GM12874 (cell line): ENCODE measurements around the gene G6PC2.

Experiments
- TF ChIP-seq, protein P1 (sequence below): IDR thresholded peaks from 2 replicates; pipeline ENCODE4 v1.5.1; 2011; ENCODE audit warnings: low read depth, mild to moderate bottlenecking, control low read depth, low read length, moderate library complexity; ENCODE audit not compliant: insufficient read depth

G6PC2 gene

DNA sequence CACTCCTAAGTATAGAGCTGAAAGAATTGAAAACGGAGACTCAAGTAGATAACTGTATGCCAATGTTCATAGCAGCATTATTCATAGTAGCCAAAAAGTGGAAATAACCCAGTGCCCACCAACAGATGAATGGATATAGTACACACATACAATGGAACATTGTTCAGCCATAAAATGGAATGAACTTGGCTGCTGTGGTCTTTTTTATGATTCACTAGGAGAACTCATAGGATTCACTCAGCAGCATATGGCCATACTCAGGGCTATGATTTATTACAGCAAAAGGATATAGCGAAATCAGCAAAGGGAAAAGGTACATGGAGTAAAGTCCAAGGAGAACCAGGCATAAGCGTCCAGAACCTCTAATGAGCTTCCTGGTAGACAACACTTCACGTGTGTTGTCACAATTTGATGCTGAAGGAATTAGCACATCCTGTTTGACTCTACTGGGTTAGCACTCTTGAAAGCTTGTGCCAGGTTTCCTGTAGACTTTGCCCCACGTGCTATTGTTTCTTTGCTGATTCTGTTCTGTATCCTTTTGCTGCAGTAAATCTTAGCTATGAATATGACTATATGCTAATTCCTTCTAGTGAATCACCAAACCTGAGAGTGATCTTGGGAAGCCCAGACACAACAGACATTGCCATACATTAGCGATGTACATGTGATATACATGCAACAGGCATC lies 26.6 kb upstream of the G6PC2 start:
- TF ChIP-seq, protein P1, sequence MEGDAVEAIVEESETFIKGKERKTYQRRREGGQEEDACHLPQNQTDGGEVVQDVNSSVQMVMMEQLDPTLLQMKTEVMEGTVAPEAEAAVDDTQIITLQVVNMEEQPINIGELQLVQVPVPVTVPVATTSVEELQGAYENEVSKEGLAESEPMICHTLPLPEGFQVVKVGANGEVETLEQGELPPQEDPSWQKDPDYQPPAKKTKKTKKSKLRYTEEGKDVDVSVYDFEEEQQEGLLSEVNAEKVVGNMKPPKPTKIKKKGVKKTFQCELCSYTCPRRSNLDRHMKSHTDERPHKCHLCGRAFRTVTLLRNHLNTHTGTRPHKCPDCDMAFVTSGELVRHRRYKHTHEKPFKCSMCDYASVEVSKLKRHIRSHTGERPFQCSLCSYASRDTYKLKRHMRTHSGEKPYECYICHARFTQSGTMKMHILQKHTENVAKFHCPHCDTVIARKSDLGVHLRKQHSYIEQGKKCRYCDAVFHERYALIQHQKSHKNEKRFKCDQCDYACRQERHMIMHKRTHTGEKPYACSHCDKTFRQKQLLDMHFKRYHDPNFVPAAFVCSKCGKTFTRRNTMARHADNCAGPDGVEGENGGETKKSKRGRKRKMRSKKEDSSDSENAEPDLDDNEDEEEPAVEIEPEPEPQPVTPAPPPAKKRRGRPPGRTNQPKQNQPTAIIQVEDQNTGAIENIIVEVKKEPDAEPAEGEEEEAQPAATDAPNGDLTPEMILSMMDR, result no peak

DNA sequence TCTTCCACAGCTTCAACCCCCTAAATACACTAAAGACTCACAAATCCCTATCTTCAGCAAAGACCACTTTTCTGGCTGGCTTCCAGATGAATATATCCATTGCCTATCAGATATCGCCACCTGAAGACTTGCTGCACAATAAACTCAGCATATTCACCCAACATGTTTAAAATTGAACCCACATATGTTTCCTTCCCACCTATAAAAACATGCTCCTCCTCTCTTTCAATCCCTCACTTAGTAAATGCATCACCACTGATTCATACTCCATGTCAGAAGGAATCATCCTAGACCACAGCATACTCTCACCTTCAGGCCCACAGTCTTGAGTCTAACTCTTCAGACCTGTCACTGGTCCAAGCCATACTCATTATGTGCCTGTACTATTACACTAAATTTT lies 16.1 kb upstream of the G6PC2 start:
- TF ChIP-seq, protein P1, result no peak

DNA sequence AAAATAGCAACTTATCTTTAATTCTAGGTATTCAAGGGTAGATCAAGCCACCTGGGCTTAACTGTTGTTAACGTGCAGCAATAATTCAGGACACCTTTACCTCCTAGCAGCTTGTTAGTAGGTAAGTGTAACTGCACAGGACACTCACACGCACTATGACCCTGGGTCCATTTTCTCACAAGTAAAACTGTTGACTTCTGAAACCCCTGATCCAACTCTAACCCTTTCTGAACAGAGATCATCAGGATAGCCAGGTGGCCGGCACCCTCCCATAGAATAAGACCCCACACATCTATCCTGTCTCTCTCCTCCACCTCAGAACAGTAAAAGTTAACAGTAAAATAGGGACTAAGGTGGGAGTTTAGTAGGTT lies 11.5 kb upstream of the G6PC2 start:
- TF ChIP-seq, protein P1, result no peak

DNA sequence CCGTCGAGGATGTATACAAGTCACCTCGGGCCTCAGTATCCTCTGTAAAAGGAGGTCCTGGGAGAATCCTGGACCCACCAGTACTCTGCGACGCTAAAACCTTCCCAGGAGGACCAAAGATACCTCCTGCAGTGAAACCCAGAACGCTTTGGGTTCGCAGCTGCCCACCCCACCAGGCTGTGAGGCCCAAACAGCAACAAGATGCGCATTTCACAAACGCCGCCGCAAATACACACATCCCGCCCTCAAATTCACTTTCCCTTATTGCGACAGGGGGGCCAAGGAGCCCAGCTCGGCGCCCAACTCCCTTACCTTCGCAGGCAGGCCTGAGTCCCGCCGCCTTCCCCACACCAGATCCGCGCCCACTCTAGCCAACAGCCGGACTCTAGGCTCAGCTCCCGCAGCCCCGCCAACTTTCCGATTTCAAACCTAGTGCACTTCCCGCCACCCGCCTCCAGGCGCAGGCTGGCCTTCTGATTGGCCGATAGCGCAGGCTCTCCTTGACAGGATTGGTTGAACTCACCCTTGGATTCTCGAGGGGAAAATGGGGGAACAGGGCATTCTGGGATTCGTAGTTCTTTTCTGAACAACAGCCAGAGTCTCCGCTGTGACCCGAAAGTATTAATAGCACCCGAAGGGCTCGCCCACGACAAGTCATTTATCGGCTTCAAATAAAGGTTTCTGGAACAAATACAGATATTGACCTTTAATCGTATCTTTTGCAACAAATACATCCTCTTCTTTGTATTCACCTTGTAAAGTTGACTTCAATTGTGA lies 10.9 kb upstream of the G6PC2 start, which contains the start of gene SPC25:
TSS of gene SPC25 (minus strand) at position 425 of the 777 bp plus-strand sequence. CDS start 911 bp downstream, outside the sequence.
- TF ChIP-seq, protein P1, result no peak

DNA sequence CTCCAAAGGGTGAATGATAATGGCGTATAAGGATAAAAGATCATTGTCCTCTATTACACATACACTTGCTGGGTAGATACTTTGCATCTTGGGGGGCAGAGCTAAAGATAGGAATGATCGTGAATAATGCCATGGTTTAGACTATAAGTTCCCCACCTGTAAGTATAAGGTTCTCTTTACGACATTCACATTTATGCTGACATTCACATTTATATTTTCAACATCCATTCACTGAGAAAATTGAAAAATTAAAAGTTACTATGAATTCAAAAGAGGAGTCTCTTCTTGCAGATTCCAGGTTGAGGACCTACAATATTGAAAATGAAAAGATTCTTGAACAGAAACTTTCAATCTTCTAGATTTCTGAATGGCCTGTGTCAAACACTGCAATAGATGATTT lies 8.8 kb upstream of the G6PC2 start:
- TF ChIP-seq, protein P1, result no peak

DNA sequence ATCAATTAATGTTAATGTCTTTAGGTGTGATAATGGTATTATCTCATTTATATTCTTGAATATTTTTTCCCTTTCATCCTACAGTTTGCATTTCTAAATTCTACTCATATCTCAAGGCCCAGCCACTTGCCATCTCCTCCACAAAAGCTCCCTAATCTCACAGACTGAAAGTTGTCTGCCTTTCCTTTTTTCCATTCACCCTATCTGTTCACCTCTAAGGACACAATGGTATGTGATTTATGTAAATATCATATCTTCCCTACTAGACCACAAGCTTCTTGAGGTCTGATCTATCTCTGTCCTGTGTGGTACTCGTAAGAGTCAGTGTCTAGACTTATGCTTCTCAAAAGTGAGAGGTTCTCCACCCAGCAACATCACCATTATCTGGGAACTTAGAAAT lies 7.0 kb upstream of the G6PC2 start:
- TF ChIP-seq, protein P1, result no peak

DNA sequence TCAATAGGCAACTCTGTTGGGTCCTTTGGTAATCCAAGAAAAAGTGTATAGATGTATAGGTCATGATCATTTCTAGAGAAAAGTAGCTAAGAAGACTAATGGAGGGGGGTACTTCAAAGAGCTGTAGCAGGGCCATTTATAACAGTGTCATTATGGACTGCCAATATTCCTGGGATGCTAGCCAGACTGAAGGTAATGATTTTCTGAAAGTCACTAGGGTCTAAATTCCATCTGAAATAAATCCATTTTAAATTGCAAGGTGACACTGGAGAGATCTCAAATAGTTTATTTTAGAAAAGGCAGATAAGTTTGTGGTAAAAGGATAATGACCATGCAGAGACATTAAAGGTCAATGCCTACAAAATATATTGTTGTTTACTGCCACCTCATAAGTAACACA lies 6.4 kb upstream of the G6PC2 start:
- TF ChIP-seq, protein P1, result no peak
